RWPE2 (cell line): ENCODE measurements around the gene BRAT1.

Experiments
- ATAC-seq: fragments of 200-7000 bp; cut with Tn5 transposase; 3 replicates; pipeline ENCODE4 v1.9.1; 2021; ENCODE audit warnings: low read depth
- DNase-seq: peaks from one replicate; pipeline ENCODE4 v3.0.0-alpha.2; 2020; ENCODE audit warnings: low spot score
- H3K27ac ChIP-seq: fragments of 450-650 bp; 2 replicates; pipeline ENCODE4 v1.5.1; 2017; ENCODE audit warnings: mild to moderate bottlenecking; ENCODE audit not compliant: poor library complexity, severe bottlenecking
- H3K27me3 ChIP-seq: fragments of 250-450 bp; sonication (Bioruptor Pico); 2 replicates; pipeline ENCODE4 v1.5.1; 2021; ENCODE audit warnings: mild to moderate bottlenecking, moderate library complexity; ENCODE audit not compliant: insufficient read depth, poor library complexity, severe bottlenecking
- H3K36me3 ChIP-seq: fragments of 250-450 bp; sonication (Bioruptor Pico); 2 replicates; pipeline ENCODE4 v1.5.1; 2020; ENCODE audit warnings: low read depth, mild to moderate bottlenecking, moderate library complexity
- H3K4me1 ChIP-seq: fragments of 250-450 bp; sonication (Bioruptor Pico); 2 replicates; pipeline ENCODE4 v1.5.1; 2021; ENCODE audit warnings: mild to moderate bottlenecking, moderate library complexity; ENCODE audit not compliant: insufficient read depth, poor library complexity, severe bottlenecking
- H3K4me3 ChIP-seq: fragments of 250-450 bp; sonication (Bioruptor Pico); 2 replicates; pipeline ENCODE4 v1.5.1; 2021; ENCODE audit warnings: mild to moderate bottlenecking, moderate library complexity; ENCODE audit not compliant: severe bottlenecking
- H3K9me3 ChIP-seq: fragments of 250-450 bp; sonication (Bioruptor Pico); 2 replicates; pipeline ENCODE4 v1.5.1; 2021; ENCODE audit warnings: mild to moderate bottlenecking, moderate library complexity; ENCODE audit not compliant: severe bottlenecking
- CTCF ChIP-seq: fragments of 450-650 bp; IDR thresholded peaks from one replicate; pipeline ENCODE4 v1.5.1; 2017; ENCODE audit warnings: mild to moderate bottlenecking, moderate library complexity; ENCODE audit not compliant: poor library complexity, severe bottlenecking

BRAT1 gene

DNA sequence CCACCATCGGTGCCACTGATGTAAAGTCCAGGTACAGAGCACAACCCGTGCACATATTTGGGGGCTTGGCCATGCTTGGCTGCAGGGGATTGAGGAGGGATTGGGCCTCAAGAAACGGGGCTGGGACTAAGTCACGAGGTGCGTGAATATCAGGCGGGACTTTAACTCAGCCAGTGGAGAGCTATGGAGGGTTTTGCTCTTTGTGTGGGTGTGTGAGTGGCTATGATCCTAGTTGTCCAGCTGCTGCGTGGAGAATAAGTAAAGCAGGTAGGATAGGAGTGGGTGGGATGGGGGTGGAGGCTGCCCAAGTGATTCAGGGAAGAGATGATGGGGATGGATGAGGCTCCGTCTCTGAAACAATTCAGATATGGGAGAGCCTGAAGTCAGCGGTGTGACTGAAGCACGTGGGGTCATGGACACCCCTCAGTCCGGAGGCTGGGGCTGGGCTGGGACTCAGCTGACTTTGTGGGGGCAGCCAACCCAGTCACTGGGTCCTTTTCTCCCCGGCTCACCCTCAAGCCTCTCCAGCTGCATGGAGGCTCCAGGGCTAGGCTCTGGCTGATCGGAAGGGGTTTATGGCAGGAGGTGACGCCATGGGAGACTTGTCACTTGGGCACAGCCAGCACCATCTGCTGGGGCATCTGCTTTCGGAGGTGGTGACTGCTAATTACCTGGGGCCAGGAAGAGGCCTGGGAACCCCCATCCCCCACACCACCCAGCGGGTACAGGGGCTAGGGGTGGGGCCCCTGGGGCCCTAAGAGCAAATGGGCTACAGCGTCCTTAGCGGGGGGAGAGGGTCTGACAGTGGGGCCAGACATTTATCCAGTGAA lies 37.4 kb downstream of the BRAT1 start:
- Histone ChIP-seq H3K4me1 (peaks cover 28% of the 10 kb centered on the region), H3K4me3 (no peak overlapping the region), H3K27me3 (no peaks in the 10 kb centered on the region), H3K27ac (no peak overlapping the region), H3K36me3 (no peaks in the 10 kb centered on the region), H3K9me3 (no peaks in the 10 kb centered on the region)
- no peak for DNase-seq
- no peak for ATAC-seq
- TF ChIP-seq CTCF, result no peak

- no peak overlapping the region for H3K27ac ChIP-seq
- no peak for TF ChIP-seq CTCF
- H3K9me3 ChIP-seq, result no peaks in the 10 kb centered on the region
- H3K4me3 ChIP-seq, result no peak overlapping the region
- H3K27me3 ChIP-seq, result no peaks in the 10 kb centered on the region
- ATAC-seq (peak; percentile 24; the same call in 1 of the 3 replicates), DNase-seq (no peak)
- H3K4me1 ChIP-seq, result peaks cover 19% of the 10 kb centered on the region
- H3K36me3 ChIP-seq, result no peaks in the 10 kb centered on the region
Measured at GRCh38 chr7:2517026-2517425, 38.3 kb downstream of the BRAT1 start.

DNA sequence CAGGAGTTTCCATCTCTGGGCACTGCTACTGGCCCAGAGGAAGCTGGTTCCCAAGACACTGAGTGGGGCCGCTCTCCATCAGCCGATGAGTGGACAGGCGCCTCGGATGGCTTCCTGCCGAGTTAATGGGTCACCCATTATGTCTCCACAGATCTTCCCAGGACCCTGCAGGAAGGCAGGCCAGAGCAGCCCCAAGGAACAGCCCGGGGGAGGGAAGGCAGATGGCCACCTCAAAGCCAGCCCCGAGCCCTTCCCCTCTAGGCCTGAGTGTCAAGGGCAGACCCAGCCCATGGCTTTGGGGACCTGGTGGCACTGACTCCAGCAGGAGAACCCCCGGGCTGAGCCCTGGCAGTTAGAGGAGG lies 39.1 kb downstream of the BRAT1 start:
- Histone ChIP-seq H3K27me3 (no peaks in the 10 kb centered on the region), H3K4me1 (peaks cover 12% of the 10 kb centered on the region), H3K27ac (no peak overlapping the region), H3K9me3 (no peaks in the 10 kb centered on the region), H3K36me3 (no peaks in the 10 kb centered on the region), H3K4me3 (no peak overlapping the region)
- no peak for ATAC-seq
- no peak for TF ChIP-seq CTCF
- DNase-seq, result no peak

GRCh38 chr7:2515424-2516193 lies 39.7 kb downstream of the BRAT1 start:
- TF ChIP-seq CTCF, result no peak
- ATAC-seq, result no peak
- no peaks in the 10 kb centered on the region for H3K36me3 ChIP-seq
- peaks cover 12% of the 10 kb centered on the region for H3K4me1 ChIP-seq
- no peaks in the 10 kb centered on the region for H3K27me3 ChIP-seq
- H3K27ac ChIP-seq, result no peak overlapping the region
- H3K4me3 ChIP-seq, result no peak overlapping the region
- H3K9me3 ChIP-seq, result no peaks in the 10 kb centered on the region
- DNase-seq, result no peak
